GM18526 (cell line): ENCODE results near the gene KLHL29.

Source experiments
- POLR2A ChIP-seq: IDR thresholded peaks from 3 replicates; pipeline ENCODE4 v1.6.1; 2011; ENCODE audit not compliant: insufficient read length; ENCODE audit errors: extremely low read depth

Gene KLHL29

GRCh38 chr2:23423062-23423872, 38.3 kb downstream of the KLHL29 start:
- TF ChIP-seq POLR2A, result no peak

DNA sequence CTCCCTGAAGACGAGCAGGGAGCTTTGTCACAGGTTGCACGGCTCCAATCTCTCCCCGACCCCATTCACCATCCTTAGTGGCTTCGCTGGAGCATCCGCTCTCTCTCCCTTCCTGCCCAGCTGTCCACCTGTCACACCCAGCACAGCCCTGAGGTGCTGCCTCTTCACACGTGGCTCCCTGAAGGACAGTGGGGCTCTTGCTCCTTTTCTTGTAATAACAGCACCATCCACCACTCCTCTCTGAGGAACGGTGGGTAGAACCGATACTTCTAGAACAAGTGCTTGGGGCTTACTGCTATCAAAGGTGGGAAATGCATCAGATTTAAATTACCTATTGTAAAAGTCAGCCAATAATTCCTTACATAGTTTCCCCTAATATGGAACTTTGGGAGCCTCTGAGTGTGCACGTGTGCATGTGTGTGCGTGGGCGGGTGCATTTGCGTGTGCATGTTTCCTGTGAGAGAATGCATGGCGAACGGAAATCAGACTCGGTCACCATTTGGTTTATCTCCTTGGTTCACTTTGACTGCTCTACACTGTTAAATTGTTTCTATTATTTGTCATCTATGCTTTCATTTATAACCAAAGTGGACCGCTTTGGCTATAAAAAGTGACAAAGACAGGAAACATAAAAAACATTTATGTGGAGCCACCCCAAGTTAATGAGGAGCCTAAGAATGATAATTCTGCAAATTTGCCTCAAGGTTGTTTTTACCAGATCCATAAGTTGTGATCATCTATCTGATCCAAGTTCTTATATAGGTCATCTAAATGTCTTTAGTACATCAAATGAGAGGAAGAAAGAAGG, 39.1 kb downstream of the KLHL29 start:
- TF ChIP-seq POLR2A, result no peak

DNA sequence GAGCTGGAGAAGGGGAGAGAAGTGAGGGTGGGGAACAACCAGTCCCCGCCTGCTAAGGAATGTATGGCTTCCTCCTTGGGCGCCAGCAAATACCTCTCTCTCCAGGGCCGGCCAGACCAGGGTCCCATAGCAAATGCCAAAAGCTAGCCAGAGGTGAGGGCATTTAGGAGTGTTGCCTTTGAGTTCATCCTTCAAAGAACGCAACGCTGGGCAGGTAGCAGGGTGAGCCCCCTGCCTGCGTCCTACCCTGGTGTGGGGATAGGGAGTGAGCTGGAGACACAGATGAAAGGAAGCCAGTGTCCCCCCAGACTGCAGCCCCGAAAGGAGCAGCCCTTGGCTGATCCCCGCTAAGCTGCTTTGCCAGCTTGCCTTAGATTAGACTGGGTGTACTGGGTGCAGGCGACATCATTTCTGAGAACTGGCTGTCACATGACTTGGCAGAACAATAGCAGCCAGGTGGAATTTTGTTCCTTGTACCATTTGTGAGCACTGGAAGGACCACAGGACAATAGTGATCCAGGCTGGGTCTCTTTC, 40.4 kb downstream of the KLHL29 start:
- no peak for TF ChIP-seq POLR2A

GRCh38 chr2:23425885-23426262, 40.9 kb downstream of the KLHL29 start:
- no peak for TF ChIP-seq POLR2A

DNA sequence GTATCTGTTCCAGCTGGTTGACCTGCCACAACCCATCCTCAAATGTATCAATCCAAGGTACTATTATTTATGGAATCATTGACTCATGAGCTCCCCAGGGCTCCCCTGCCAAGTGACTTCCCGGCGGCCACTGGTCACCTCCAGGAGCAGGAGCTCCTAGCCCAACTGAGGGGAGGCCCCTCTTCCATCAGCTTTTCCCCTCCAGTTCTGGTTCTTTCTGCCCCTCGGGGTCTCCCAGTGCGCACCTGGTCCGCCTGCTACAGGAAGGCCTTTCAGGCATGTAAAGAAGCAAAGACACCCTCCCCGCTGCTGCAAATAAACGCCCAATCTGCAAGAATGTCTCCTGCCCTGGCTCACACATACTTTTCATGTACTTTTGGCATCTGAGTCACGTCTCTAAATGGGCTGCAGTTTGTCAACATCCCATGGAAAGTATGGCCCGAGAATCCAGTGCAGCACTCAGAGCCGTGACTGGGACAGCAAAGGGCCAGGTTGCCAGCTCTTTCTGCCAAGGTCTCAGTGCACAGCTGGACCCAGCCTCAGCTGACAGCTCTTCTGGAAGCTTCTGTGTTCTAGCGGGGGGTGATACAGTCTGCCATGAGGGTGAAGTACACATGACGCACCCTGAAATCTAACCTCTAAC, 41.4 kb downstream of the KLHL29 start:
- no peak for TF ChIP-seq POLR2A

DNA sequence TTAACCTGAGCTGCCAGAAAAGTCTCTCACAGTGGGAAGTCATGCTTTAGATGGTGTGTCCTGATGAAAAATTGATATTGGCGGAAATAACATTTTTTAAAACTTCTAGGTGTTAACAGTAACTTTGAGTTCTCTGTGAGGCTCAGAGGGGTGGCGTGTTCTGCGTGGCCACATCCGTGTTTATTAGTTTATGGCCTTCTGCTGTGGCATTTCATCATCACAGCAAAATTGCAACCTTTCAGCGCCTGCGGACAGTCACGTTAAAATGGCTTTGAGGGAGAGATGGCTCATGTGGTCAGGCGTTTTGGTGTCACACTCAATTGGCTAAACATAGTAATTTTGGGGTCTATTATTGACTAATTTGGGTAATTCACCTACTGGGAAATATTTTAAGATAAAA, 42.4 kb downstream of the KLHL29 start:
- no peak for TF ChIP-seq POLR2A

DNA sequence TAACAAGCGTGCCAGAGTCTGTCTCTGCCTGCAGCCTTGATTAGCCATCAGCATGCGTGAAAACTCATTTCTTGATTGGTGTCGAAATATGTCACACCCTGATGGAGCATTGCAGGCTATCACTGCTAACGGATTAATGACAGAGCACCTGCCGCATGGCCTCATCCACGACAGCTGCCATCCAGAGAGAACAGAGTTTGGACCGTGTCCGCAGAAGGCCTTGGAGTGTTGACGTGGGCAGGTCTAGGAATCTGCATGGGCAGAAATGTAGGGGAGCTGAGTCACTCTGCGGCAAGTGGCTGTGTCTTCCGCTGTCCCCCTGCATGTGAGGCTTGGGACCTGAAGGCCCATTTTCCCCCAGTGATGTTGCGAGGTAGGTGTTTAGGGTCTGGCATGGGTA, 43.0 kb downstream of the KLHL29 start:
- TF ChIP-seq POLR2A, result no peak

DNA sequence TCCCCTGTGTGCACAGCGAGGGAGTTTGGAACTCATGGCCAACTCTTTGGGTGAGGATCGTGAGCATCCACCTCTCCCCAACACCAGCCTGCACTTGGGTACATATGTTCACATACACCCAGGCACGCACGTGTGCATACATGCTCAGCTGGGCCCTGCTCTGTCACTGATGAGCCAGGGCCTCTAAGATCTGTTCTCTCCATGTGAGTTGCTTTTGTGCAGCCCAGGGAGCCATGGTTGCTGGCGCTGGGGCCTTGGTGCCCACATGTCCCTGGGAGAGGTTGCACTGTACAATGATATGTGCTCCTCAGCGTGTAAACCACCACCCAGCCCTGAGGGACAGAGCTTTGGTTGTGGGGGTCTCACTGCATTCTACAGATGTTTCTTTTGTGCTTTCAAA, 44.1 kb downstream of the KLHL29 start:
- no peak for TF ChIP-seq POLR2A

DNA sequence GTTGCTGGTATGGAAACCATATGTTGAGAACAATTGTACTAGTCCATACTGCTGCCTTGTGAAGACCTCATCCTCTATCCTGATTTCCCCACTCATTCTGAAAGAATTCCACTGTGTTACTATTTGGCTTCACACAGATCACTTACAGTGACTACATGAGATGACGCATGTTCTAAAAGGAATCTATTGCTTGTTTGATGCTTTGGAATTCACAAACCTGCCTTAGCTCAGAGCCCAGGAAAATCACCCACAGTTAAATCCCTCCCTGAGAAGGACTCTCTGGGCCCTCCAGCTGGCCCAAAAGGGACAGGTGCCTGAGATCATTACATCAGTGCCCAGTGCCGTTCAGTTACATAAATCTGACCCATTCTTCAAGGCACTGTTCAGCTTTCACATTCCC, 45.3 kb downstream of the KLHL29 start:
- no peak for TF ChIP-seq POLR2A

- TF ChIP-seq POLR2A, result no peak
These were observed 47.6 kb downstream of the KLHL29 start for GRCh38 chr2:23432531-23432930.

DNA sequence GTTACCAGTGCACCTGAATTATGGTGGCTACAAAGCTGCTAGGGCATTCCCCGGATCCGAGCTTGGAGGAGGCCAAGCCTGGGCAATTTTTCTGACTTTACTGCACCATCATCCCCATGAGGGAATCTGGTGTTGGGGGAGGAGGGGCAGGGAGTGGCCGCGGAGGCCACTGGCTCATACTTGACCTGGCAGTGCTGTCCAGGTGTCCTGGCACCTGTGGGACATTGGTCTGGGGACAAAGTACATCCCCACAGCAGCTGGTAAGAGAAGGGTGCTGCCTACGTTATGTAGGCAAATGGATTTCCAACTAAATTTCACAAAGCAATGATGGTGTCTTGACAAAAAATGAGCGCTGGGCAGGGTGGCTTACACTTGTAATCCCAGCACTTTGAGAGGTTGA, 48.3 kb downstream of the KLHL29 start:
- TF ChIP-seq POLR2A, result no peak

GRCh38 chr2:23434721-23435121, 49.7 kb downstream of the KLHL29 start:
- TF ChIP-seq POLR2A, result no peak

GRCh38 chr2:23435250-23436035, 50.5 kb downstream of the KLHL29 start:
- no peak for TF ChIP-seq POLR2A

DNA sequence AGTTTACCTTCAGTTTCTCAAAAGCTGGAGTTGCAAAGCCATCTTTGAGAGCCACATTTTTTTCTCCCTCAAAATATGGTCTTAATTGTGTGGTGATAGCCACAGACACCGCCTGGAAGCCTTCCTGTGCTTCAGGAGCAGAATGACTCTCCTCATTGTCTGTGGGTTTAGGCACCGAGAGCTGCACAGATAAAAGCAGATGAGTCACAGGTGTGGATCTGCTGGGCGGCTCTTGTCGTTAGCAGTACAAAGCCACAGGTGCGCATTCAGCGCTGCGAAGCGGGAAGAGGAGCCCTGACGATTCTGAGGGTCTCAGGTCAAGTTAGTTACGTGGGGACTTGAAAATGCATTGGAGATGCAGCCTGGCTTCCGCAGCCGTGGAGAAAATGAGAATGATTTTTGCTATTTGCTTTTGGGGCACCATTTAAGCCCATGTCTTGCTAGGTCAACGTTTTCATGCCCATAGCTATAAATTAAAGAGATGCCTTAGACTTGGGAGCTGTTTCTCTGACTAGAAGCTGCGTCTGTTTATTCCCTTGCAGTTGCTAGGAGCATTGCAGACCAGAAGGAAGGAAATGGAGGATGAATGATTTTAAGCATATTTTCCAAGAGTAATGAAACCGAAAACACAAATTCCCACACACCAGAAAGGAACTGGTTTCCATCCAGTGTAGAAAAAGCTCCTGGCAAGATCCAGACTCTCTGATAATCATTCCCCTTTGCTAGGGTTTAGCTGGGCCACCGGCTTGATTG, 51.5 kb downstream of the KLHL29 start:
- no peak for TF ChIP-seq POLR2A

DNA sequence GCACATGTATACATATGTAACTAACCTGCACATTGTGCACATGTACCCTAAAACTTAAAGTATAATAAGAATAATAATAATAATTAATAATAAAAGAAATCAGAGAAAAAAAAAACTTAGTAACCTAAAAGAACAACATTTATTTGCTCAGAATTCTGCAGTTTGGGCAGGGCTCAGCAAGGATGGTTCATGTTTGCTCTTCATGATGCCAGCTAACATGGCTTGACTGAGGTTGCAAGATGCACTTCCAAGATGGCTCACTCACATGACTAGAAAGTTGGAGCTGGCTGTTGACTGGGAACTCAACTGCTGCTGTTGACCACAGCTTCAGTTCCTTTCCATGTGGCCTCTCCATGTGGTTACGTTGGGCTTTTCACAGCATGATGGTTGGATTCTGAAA, 56.4 kb downstream of the KLHL29 start:
- TF ChIP-seq POLR2A, result no peak

DNA sequence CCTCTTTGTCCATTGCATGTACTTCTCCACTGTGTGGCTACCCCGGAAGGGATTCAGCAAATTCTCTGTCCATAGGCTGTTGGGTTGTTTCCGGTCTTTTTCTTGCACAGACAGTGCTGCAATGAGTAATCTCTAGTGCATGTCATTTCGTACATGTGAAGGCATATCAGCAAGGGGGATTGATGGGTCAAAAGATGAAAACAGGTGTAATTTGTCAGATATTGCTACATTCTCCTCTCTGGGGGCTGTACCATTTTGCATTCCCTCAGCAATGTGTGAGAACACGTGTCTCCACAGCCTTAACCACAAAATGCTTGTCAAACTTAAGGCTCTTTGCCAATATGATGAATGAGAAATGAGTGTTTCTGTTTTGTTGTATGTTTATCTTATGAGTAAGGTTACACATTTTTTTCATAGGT, 60.5 kb downstream of the KLHL29 start:
- no peak for TF ChIP-seq POLR2A
